ENCODE measurements around the gene GINS2. TPM values are rescaled to one million over a fixed set of nuclear protein-coding genes. Genes with fewer than 3 reads are reported as not detected.

Gene GINS2
- total and polyA plus RNA-seq, 4 experiments from 2014 or later = 0.55 to 1.4 (median 1.2) TPM

DNA sequence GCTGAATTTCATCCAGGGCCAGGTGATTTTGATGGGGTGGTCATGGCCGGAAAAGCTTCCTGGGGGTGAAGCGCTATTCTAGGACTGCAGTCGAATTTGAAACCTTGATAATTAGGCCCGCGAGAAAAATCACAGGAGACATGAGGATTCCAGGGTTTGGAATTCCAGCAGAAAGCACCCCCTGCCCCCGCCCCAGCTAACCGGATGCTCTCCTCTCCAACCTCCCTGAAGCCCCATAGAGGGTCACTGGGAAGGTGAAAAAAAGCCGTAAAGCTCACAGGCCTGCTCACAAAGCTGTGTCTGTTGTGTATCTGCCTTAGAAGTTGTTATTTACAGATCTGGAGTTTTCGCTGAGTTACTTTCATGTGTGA, 1.2 kb upstream of the GINS2 start:
- Mint-ChIP-seq H3K27me3 (peaks cover 3% of the 10 kb centered on the region in 2 donors), H3K27ac (peak overlapping the region in 1 of 7 donors; percentile 24), H3K4me3 (peak overlapping the region in 4 of 8 donors; percentile 15 to 46 (median 32)), H3K4me1 (peaks cover 0 to 14% (median 8%) of the 10 kb centered on the region in 4 donors), H3K9me3 (no peaks in the 10 kb centered on the region), H3K36me3 (no peaks in the 10 kb centered on the region)
- Histone ChIP-seq H3K36me3 (ENCODE audit: insufficient read depth, low read length) (no peaks in the 10 kb centered on the region), H3K9me3 (ENCODE audit: control insufficient read depth in 1 of 2, low read length in 2 of 2) (no peaks in the 10 kb centered on the region), H3K27me3 (ENCODE audit: insufficient read depth, low read length) (no peaks in the 10 kb centered on the region), H3K27ac (ENCODE audit: low read depth, low read length) (no peak overlapping the region), H3K4me1 (ENCODE audit: insufficient read depth, low read length) (peaks cover 23% of the 10 kb centered on the region), H3K4me3 (ENCODE audit: low read length in 2 of 2) (no peak overlapping the region)
- CTCF ChIA-PET (ENCODE audit: partially characterized antibody) = interaction anchor here (1.0 kb wide), 1 partner anchor 30 kb away, joined by 3 read pairs; no protein-coding TSS in a partner anchor
- intact Hi-C loops (cut with micrococcal nuclease) = loop anchor here (1.0 to 10.0 kb wide), 5 partner anchors 15 to 1575 kb away; partner anchors contain the start of genes COX4I1, EMC8 and MBTPS1
- no peak for DNase-seq
- POLR2A ChIA-PET (ENCODE audit: partially characterized antibody) = no interaction called here

DNA sequence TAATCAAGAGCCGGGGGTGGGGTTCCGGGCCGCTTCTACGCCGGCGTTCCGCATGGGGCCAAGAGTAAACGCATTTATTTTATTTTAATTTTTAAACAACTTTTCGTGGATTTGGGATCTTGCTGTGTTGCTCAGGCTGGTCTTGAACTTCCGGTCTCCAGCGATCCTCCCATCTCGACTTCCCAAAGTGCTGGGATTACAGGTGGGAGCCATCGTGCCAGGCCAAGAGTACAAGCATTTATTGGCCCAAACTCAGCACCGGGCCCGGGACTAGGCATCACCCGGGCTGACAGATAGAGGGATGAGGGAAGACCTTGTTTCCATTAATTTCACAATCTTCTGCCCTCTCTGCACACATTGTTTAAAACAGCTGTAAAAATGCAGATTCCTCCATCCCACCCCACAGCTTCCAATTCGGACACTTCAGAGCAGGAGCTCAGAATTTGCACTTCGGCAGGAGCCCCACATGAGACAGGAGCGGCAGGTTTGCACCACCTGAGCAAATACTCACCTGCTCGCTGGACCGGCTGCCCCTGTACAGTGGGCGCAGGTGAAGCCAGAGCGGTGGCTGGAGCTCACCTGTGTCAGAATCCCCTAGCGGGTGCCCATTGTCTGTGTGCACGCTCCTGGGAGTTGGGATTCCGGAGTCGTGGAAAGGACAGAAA, 663 bp upstream of the GINS2 start:
- Mint-ChIP-seq H3K4me1 (peaks cover 0 to 14% (median 8%) of the 10 kb centered on the region in 4 donors), H3K36me3 (no peaks in the 10 kb centered on the region), H3K4me3 (peak overlapping the region; percentile 42 to 81 (median 66)), H3K27me3 (peaks cover 0 to 2% of the 10 kb centered on the region in 2 donors), H3K9me3 (no peaks in the 10 kb centered on the region), H3K27ac (peak overlapping the region in 2 of 7 donors; percentile 53 to 76)
- H3K27ac ChIP-seq (ENCODE audit: low read depth, low read length) = no peak overlapping the region
- CTCF ChIA-PET (ENCODE audit: partially characterized antibody) = interaction anchor here (1.0 kb wide), 1 partner anchor 30 kb away, joined by 3 read pairs; no protein-coding TSS in a partner anchor
- peak in 1 of 5 donors; percentile 4 for DNase-seq
- H3K36me3 ChIP-seq (ENCODE audit: insufficient read depth, low read length) = no peaks in the 10 kb centered on the region
- peaks cover 23% of the 10 kb centered on the region for H3K4me1 ChIP-seq (ENCODE audit: insufficient read depth, low read length)
- intact Hi-C loops (cut with micrococcal nuclease) = loop anchor here (1.0 to 10.0 kb wide), 5 partner anchors 14 to 1575 kb away; partner anchors contain the start of genes COX4I1, EMC8 and MBTPS1
- peak overlapping the region in 1 of 2 donors; percentile 22 for H3K4me3 ChIP-seq (ENCODE audit: low read length in 2 of 2)
- POLR2A ChIA-PET (ENCODE audit: partially characterized antibody) = no interaction called here
- no peaks in the 10 kb centered on the region for H3K27me3 ChIP-seq (ENCODE audit: insufficient read depth, low read length)
- no peaks in the 10 kb centered on the region for H3K9me3 ChIP-seq (ENCODE audit: control insufficient read depth in 1 of 2, low read length in 2 of 2)

DNA sequence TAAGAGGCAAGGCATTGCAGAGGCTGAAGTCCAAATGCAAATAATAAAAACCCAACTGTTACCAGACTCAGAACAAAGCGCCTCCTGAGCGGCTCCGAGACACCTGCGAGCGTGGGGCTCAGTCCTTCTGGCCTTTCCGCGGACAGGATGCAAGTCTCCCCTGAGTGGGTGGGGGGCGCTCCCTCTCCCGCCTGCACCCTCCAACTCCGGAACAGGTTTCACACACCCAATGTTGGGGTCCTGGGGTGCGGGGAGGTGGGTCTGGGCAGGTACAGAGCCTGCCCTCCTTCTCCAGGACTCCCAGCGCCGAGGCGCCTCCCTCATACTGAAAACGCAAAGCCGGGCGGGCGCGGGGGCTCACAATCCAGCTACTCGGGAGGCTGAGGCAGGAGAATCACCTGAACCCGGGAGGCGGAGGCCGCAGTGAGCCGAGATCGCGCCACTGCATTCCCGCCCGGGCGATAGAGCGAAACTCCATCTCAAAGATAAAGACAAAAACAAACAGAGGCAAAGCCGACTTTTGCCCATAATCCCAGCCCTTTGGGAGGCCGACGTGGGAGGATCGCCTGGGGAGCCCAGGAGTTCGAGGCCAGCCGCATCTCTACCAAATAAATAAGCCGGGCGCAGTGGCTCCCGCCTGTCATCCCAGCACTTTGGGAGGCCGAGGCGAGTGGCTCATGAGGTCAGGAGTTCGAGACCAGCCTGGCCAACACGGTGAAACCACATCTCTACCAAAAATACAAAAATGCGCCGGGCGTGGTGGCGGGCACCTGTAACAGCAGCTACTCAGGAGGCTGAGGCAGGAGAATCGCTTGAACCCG, 893 bp downstream of the GINS2 start:
- no peaks in the 10 kb centered on the region for H3K9me3 ChIP-seq (ENCODE audit: control insufficient read depth in 1 of 2, low read length in 2 of 2)
- H3K4me3 Mint-ChIP-seq = peak overlapping the region; percentile 71 to 85 (median 82)
- intact Hi-C loops (cut with micrococcal nuclease) = loop anchor here (2.0 to 10.0 kb wide), 2 partner anchors 111 to 1573 kb away; partner anchors contain the start of genes COX4I1, EMC8 and MBTPS1
- H3K27ac ChIP-seq (ENCODE audit: low read depth, low read length) = no peak overlapping the region
- CTCF ChIA-PET (ENCODE audit: partially characterized antibody) = no interaction called here
- H3K4me3 ChIP-seq (ENCODE audit: low read length in 2 of 2) = peak overlapping the region in 1 of 2 donors; percentile 75
- no peak for DNase-seq
- peaks cover 0 to 14% (median 10%) of the 10 kb centered on the region in 4 donors for H3K4me1 Mint-ChIP-seq
- peak overlapping the region in 4 of 7 donors; percentile 41 to 79 (median 66) for H3K27ac Mint-ChIP-seq
- H3K9me3 Mint-ChIP-seq = peaks cover 0 to 1% (median 0%) of the 10 kb centered on the region in 8 donors
- H3K36me3 ChIP-seq (ENCODE audit: insufficient read depth, low read length) = no peaks in the 10 kb centered on the region
- no peaks in the 10 kb centered on the region for H3K36me3 Mint-ChIP-seq
- POLR2A ChIA-PET (ENCODE audit: partially characterized antibody) = interaction anchor here (0.9 kb wide), 1 partner anchor 16 kb away, joined by 3 read pairs; no protein-coding TSS in a partner anchor
- H3K4me1 ChIP-seq (ENCODE audit: insufficient read depth, low read length) = peaks cover 23% of the 10 kb centered on the region
- H3K27me3 ChIP-seq (ENCODE audit: insufficient read depth, low read length) = no peaks in the 10 kb centered on the region
- no peaks in the 10 kb centered on the region for H3K27me3 Mint-ChIP-seq

DNA sequence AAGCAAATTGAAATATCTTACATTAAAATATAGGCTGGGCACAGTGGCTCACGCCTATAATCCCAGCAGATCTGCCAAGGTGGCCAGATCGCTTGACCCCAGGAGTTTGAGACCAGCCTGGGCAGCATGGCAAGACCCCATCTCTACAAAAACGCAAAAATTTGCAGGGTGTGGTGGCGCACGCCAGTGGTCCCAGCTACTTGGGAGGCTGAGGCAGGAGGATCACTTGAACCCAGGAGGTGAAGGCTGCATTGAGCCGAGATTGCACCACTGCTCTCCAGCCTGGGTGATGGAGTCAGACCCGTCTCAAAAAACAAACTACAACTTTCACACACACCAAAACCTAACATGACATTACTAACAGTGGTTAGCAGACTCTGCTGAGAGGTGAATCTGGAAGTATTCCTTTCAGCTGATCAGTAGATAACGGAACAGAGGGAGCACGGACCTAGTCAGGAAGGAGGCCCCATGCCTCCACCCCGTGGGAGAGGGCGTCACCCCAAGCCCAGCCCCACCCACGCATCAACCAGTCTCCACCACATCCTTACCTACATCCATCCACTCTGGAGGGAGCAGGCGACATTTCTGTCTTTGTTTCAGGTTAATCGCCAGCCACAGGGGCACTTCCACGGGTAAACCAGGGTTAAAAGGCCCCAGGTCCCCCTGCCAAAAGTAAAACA, 1.7 kb downstream of the GINS2 start:
- Mint-ChIP-seq H3K36me3 (no peaks in the 10 kb centered on the region), H3K9me3 (peaks cover 0 to 3% (median 0%) of the 10 kb centered on the region in 8 donors), H3K27me3 (no peaks in the 10 kb centered on the region), H3K27ac (peak overlapping the region in 4 of 7 donors; percentile 41 to 79 (median 66)), H3K4me1 (peaks cover 0 to 14% (median 10%) of the 10 kb centered on the region in 4 donors), H3K4me3 (peak overlapping the region; percentile 62 to 81 (median 76))
- CTCF ChIA-PET (ENCODE audit: partially characterized antibody) = no interaction called here
- Histone ChIP-seq H3K36me3 (ENCODE audit: insufficient read depth, low read length) (no peaks in the 10 kb centered on the region), H3K27me3 (ENCODE audit: insufficient read depth, low read length) (no peaks in the 10 kb centered on the region), H3K27ac (ENCODE audit: low read depth, low read length) (no peak overlapping the region), H3K4me3 (ENCODE audit: low read length in 2 of 2) (no peak overlapping the region), H3K4me1 (ENCODE audit: insufficient read depth, low read length) (peaks cover 23% of the 10 kb centered on the region), H3K9me3 (ENCODE audit: control insufficient read depth in 1 of 2, low read length in 2 of 2) (no peaks in the 10 kb centered on the region)
- POLR2A ChIA-PET (ENCODE audit: partially characterized antibody) = no interaction called here
- intact Hi-C loops (cut with micrococcal nuclease) = loop anchor here (10.0 kb wide), 1 partner anchor 1572 kb away; the partner anchor contains the start of gene MBTPS1
- DNase-seq = peak in 3 of 5 donors; percentile 6 to 70 (median 35)

DNA sequence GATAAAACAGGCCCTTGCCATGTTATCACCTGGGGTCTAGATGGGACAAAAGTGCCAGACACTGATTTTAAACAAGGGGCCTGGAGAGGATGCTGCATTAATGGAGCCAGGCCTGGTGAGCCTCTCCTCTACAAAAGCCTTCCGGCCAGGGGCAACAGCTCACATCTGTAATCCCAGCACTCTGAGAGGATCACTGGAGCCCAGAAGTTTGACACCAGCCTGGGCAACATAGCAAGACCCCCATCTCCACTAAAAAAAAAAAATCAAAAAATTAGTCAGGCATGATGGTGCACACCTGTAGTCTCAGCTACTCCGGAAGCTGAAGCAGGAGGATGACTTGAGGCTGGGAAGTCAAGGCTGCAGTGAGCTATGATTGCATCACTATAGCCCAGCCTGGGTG, 3.5 kb downstream of the GINS2 start:
- ChIA-PET CTCF (ENCODE audit: partially characterized antibody) (interaction anchor here (0.9 to 1.1 kb wide), 2 partner anchors 34 to 59 kb away, joined by 3 read pairs; no protein-coding TSS in a partner anchor), POLR2A (ENCODE audit: partially characterized antibody) (interaction anchor here (0.6 kb wide), 1 partner anchor 658 kb away, joined by 3 read pairs; no protein-coding TSS in a partner anchor)
- Mint-ChIP-seq H3K27me3 (no peaks in the 10 kb centered on the region), H3K4me3 (no peak overlapping the region), H3K4me1 (peaks cover 5 to 20% (median 20%) of the 10 kb centered on the region in 4 donors), H3K9me3 (peaks cover 0 to 3% (median 0%) of the 10 kb centered on the region in 8 donors), H3K36me3 (no peaks in the 10 kb centered on the region), H3K27ac (no peak overlapping the region)
- peaks cover 32% of the 10 kb centered on the region for H3K4me1 ChIP-seq (ENCODE audit: insufficient read depth, low read length)
- intact Hi-C loops (cut with micrococcal nuclease) = loop anchor here (10.0 kb wide), 1 partner anchor 1570 kb away; the partner anchor contains the start of gene MBTPS1
- H3K9me3 ChIP-seq (ENCODE audit: control insufficient read depth in 1 of 2, low read length in 2 of 2) = no peaks in the 10 kb centered on the region
- no peaks in the 10 kb centered on the region for H3K36me3 ChIP-seq (ENCODE audit: insufficient read depth, low read length)
- DNase-seq = no peak
- no peak overlapping the region for H3K27ac ChIP-seq (ENCODE audit: low read depth, low read length)
- no peaks in the 10 kb centered on the region for H3K27me3 ChIP-seq (ENCODE audit: insufficient read depth, low read length)
- no peak overlapping the region for H3K4me3 ChIP-seq (ENCODE audit: low read length in 2 of 2)

DNA sequence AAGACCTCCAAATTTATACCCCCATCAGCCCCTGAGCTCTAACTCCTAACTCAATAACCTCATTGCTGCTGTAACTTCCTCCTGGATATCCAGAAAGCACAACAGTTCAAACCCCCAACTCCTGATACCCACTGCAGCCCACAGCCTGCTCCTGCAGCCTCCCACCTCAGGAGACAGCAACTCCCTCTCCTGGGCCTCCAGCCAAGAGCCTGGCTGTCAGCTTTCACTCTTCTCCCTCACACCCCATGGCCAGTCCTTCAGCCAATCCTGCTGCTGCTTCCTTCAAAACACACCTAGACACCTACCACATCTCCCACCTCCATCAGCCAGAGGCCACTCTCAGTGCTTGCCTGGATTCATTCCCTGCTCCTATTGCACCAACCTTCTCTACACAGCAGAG, 5.4 kb downstream of the GINS2 start:
- no peak for DNase-seq
- Histone ChIP-seq H3K36me3 (ENCODE audit: insufficient read depth, low read length) (no peaks in the 10 kb centered on the region), H3K27me3 (ENCODE audit: insufficient read depth, low read length) (no peaks in the 10 kb centered on the region), H3K9me3 (ENCODE audit: control insufficient read depth in 1 of 2, low read length in 2 of 2) (no peaks in the 10 kb centered on the region), H3K4me1 (ENCODE audit: insufficient read depth, low read length) (peaks cover 26% of the 10 kb centered on the region), H3K27ac (ENCODE audit: low read depth, low read length) (no peak overlapping the region), H3K4me3 (ENCODE audit: low read length in 2 of 2) (no peak overlapping the region)
- H3K27me3 Mint-ChIP-seq = no peaks in the 10 kb centered on the region
- H3K4me1 Mint-ChIP-seq = peaks cover 5 to 28% (median 23%) of the 10 kb centered on the region in 4 donors
- H3K4me3 Mint-ChIP-seq = no peak overlapping the region
- POLR2A ChIA-PET (ENCODE audit: partially characterized antibody) = interaction anchor here (0.9 kb wide), 1 partner anchor 18 kb away, joined by 3 read pairs; no protein-coding TSS in a partner anchor
- no peaks in the 10 kb centered on the region for H3K36me3 Mint-ChIP-seq
- CTCF ChIA-PET (ENCODE audit: partially characterized antibody) = interaction anchor here (1.1 to 1.6 kb wide), 2 partner anchors 8 to 77 kb away, joined by 4 to 5 read pairs; no protein-coding TSS in a partner anchor
- H3K9me3 Mint-ChIP-seq = peaks cover 0 to 3% (median 0%) of the 10 kb centered on the region in 8 donors
- peak overlapping the region in 3 of 7 donors; percentile 10 to 85 (median 28) for H3K27ac Mint-ChIP-seq
- intact Hi-C loops (cut with micrococcal nuclease) = loop anchor here (10.0 kb wide), 1 partner anchor 1569 kb away; the partner anchor contains the start of gene MBTPS1

Measured in CD4-positive, alpha-beta memory T cell (primary cell).